Endothelial cell of umbilical vein (primary cell): ENCODE measurements around the gene PARP16.

Experiments used
- CTCF ChIP-seq, 2 donors: IDR thresholded peaks; 1 replicate in 1 of 2; 2 replicates in 1 of 2; pipeline ENCODE4 v1.5.1; 2011; ENCODE audit warnings: low read length in 2 of 2, mild to moderate bottlenecking in 2 of 2, moderate library complexity in 2 of 2, control low read depth in 1 of 2, inconsistent platforms in 1 of 2, low read depth in 1 of 2; ENCODE audit not compliant: insufficient read depth in 1 of 2; ENCODE audit errors: extremely low read depth in 1 of 2
- EZH2 ChIP-seq: IDR thresholded peaks from 2 replicates; pipeline ENCODE4 v1.6.1; 2012; ENCODE audit warnings: borderline replicate concordance, low read depth, mild to moderate bottlenecking, moderate library complexity, low read length, inconsistent platforms; ENCODE audit not compliant: severe bottlenecking
- JUN ChIP-seq: IDR thresholded peaks from 2 replicates; pipeline ENCODE4 v1.6.1; 2011; ENCODE audit warnings: borderline replicate concordance, low read depth; ENCODE audit not compliant: insufficient read length, insufficient read depth
- MAX ChIP-seq: IDR thresholded peaks from 2 replicates; pipeline ENCODE4 v1.6.1; 2011; ENCODE audit not compliant: insufficient read depth, insufficient read length
- POLR2A ChIP-seq: IDR thresholded peaks from 2 replicates; pipeline ENCODE4 v1.6.1; 2012; ENCODE audit warnings: low read depth, mild to moderate bottlenecking, control low read depth, low read length
- POLR2AphosphoS5 ChIP-seq: IDR thresholded peaks from 2 replicates; pipeline ENCODE4 v1.6.1; 2012; ENCODE audit warnings: low read depth, mild to moderate bottlenecking, control low read depth, low read length, moderate library complexity; ENCODE audit not compliant: insufficient read depth

- TF ChIP-seq CTCF (IDR thresholded peaks at IDR 0.05; ENCODE audit: extremely low read depth in 1 of 2, insufficient read depth in 1 of 2, low read depth in 1 of 2, low read length in 2 of 2): no peak
- TF ChIP-seq POLR2AphosphoS5: no peak
- TF ChIP-seq MAX: no peak
- TF ChIP-seq POLR2A: no peak
- TF ChIP-seq EZH2: no peak
- no peak for TF ChIP-seq JUN
Observed at GRCh38 chr15:65278480-65278879, 8.2 kb downstream of the PARP16 start.
